ACHN (cell line): Measurements from ENCODE around the gene DPP10.

Experiments
- DNase-seq: peaks from one replicate; pipeline ENCODE4 v3.0.0-alpha.2; 2015
- in situ Hi-C: cut with HindIII; loops from 2 replicates; pipeline ENCODE4 v1.10.0; 2017; ENCODE audit warnings: low sequenced_read_pairs, low pct_ligation_motif_present, low pct_unique_long_range_greater_than_20kb

Gene DPP10

GRCh38 chr2:115160531-115161080, 718.2 kb downstream of the DPP10 start:
- in situ Hi-C loops = no loop called here
- no peak for DNase-seq

DNA sequence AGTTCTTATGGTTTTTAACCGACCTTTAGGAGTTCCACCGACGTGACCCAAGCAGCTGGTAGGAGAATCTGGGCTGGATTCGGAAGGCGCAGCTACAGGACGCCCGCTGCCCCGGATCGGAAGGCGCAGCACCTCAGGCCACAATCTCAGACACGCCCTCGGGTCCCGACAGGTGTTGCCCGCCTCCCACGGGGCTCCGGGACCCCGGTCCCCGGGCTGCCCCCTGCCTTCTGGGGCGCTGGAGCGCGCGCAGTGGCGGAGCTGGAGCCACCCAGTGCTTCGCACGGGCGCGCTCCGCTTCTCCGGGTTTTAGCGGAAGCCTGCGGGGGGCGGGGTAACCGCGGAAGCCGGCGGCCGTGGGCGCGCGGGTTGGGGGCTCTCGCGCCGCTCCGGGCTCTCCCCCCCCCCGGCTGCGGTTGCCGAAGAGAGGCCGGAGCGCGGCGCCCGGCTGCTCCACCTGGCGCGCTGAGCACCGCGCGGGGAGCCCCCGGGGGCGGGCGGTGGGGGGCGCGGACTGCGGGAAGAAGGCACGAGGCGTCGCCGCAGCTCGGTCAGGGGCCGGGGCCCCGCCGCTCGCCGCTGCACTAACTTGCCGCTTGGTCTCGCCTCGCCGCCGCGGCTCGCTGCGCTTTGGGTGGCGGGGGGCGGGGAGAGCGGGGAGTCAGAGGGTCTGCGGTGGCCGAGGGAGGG, 718.8 kb downstream of the DPP10 start:
- in situ Hi-C loops = no loop called here
- DNase-seq = no peak

GRCh38 chr2:115161771-115162493, 719.5 kb downstream of the DPP10 start:
- no peak for DNase-seq
- in situ Hi-C loops = no loop called here

DNA sequence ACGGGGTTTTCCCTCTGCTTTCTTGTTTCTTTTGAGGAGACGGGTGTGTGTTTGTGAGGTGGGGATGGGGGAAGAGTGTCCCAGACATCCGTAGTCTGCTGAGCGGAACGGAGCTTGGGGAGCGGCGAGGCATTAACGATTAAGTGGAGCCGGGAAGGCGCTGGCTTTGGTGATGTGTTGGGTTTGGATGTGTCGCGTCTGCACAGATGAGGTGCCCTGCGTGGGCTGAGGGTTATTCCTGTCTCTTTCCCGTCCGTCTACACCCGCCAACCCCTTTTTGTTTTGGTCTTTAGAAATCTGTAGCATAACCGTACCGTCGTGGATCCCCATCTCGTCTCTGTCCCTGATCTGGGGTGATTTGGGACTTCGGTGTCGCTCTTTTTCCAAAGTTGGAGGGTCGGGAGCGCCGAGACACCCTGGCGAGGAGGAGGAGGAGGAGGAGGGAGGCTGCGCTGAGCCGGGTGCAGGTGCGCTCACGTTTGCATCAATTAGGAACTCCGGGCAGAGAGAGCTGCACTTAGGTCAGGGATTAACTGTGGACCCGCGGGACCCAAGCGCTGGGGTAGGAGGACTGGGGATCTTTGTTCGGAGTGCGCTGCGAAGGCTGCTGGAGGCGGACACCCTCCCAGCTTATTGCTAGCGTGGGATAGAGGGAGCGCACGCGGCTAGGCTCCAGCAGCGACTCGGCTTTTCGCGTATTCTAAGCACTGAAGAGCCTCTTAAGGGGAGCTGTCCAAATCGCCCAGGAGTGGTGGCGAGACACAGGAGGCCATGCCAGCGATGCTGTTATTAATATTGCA, 720.3 kb downstream of the DPP10 start:
- no peak for DNase-seq
- in situ Hi-C loops = no loop called here

- no peak for DNase-seq
- in situ Hi-C loops = no loop called here
These were observed 721.1 kb downstream of the DPP10 start for GRCh38 chr2:115163572-115163971.

DNA sequence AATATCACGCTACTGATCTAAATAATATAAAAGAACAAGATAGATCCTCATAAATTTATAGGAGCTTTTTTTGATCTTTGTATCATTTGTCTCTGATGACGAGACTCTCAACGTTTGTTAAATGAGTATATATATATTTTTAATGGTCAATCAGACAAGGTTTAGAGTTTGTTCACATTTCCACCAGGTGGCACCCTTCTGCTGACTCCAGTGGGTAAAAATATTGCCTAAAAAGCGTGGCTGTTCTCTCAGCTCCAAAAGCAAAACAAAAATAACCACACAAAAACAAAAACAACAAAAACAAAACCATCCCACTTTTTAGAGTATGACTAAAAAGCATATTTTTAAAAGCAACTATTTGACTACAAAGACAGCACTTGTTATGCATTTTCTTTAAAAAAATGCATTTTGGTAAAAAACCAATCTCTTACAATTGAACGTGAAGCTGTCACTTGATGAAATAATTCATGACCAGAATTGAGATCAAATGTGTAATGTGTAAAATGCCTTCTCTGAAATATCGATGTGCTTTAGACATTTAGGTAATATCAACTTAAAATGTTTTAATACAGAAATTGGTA, 723.2 kb downstream of the DPP10 start:
- DNase-seq = peak; percentile 57
- in situ Hi-C loops = no loop called here

DNA sequence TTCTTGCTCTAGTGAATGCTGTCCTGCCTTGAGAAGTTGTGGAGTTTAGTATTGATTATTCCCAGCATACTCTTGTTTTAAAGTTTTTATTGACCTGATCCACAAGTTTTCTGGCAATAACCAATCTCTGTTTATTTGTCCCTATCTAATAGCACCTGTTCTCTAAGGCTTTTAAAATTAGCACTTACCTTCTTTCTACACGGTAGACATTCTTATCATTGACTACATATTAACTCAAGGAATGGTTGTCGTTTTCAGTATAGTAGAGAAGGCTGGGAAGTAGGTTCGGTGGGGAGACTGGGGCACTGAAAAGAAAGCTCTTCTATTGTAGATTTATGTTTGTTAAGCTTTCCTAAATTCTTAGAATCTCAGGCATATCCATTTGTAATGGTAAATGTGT, 726.0 kb downstream of the DPP10 start:
- in situ Hi-C loops = no loop called here
- no peak for DNase-seq

GRCh38 chr2:115169814-115170213, 727.4 kb downstream of the DPP10 start:
- DNase-seq = no peak
- in situ Hi-C loops = no loop called here

GRCh38 chr2:115171751-115172150, 729.3 kb downstream of the DPP10 start:
- in situ Hi-C loops = no loop called here
- DNase-seq = no peak

DNA sequence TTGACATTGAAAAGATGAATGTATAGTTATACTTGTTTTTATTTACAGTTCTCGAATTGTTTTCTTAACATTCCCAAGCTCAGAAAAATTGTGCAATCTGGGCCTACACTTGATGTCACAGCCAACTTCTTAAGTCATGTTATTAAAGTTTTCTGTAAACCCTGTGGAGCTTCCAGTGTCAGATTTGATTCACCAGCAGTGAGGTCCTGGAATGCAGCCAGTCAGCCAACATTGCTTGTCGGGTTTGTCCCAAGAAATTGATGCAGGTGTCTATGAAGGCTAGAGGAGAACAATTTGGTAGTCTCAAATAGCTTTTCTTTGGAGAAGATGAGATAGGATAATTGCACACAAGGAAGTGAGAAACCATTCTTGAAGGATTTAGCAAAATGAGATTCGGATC, 732.2 kb downstream of the DPP10 start:
- in situ Hi-C loops = no loop called here
- no peak for DNase-seq

- DNase-seq = no peak
- in situ Hi-C loops = no loop called here
These were observed 740.7 kb downstream of the DPP10 start for GRCh38 chr2:115183144-115183543.

- no peak for DNase-seq
- in situ Hi-C loops = no loop called here
These were observed 748.0 kb downstream of the DPP10 start for GRCh38 chr2:115190459-115190858.

- in situ Hi-C loops = no loop called here
- peak; percentile 4 for DNase-seq
These were observed 752.2 kb downstream of the DPP10 start for GRCh38 chr2:115194623-115195022.

DNA sequence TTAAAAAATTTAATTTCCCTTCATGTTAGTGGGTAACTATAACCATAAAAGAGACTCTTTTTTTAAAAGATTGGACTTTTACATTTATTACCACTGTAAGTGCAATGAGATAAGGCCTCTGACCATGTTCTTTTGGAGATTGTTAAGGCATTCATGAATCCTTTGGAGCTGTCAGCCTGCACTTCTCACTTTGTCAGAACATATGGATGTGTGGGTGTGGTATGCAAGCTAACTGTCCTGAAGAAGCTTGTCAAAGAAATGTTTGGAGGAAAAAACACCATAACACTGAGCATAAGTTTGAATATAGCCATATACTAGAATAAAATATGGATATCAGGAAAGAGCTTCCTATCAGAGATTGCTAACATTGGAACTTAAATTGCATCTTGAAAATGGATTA, 754.1 kb downstream of the DPP10 start:
- in situ Hi-C loops = no loop called here
- no peak for DNase-seq

GRCh38 chr2:115199966-115200365, 757.5 kb downstream of the DPP10 start:
- DNase-seq = no peak
- in situ Hi-C loops = no loop called here

DNA sequence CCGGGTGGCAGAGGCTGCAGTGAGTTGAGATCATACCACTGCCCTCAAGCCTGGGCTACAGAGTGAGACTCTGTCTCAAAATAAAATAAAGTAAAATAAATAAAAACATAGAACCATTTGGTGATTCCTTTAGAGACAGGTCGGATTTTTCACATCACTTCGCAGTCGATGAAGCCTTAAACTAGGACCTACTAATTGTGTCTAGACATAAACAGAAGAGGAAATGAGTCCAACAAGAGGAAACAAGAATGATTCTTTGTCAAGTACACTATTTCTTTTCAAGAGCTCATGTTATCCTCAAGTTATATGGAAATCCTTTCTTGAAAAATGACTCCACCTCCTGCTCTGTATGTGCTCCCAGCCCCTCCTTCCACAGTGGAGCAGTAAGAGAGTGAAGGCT, 758.9 kb downstream of the DPP10 start:
- no peak for DNase-seq
- in situ Hi-C loops = no loop called here

- DNase-seq = no peak
- in situ Hi-C loops = no loop called here
These were observed 766.2 kb downstream of the DPP10 start for GRCh38 chr2:115208493-115209164.

DNA sequence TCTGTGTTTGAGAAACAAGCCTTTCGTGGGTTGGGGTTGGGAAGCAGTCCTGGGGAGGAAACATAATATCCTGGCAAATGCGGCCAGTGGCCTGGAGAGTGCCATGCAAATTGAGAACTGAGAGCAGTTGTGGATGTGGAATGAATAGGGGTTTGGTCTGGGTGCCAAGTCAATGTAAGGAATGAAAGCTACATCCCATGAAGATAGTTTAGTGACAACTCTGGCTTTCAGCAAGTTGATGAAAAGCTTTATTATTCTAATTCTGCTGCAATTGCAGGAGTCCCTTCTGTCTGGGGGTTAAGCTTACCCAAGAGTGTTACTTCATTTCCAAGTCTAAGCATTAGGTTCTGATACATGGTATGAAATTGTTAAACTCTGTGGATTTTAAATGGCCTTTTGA, 771.6 kb downstream of the DPP10 start:
- in situ Hi-C loops = no loop called here
- no peak for DNase-seq
